Stimulated activated CD4-positive, alpha-beta T cell treated with anti-CD3 and anti-CD28 coated beads, Interleukin-15, amount 100 ng/mL, for 24 hours (primary cell): ENCODE measurements around the gene ENPEP.
"Not testable (repeated sequence)": the region's sequence is repeated elsewhere in the genome, so short reads cannot be mapped to it uniquely, and the experiment has no call there.

Source experiments
- DNase-seq: peaks from one replicate; pipeline ENCODE4 v3.0.0-alpha.2; 2020

Gene ENPEP

DNA sequence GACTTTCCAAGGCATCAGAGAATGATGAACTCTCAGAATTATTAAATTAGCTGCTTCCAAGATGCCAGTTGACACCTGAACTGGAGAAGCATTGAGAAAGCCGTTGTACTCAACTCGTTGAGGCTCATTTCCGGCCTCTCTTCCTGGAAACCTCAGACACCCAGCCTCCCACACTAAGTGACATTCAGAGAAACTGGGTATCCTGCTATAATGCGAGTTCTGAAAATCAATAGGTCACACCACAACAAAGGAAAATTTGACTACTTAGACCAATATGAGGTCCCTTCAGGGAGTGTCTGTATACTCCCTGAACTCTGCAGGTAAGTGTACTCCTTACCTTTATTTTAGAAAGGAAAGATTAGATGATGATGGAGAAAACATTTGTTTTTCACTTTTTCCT, 51.2 kb downstream of the ENPEP start:
- DNase-seq = peak; percentile 32

DNA sequence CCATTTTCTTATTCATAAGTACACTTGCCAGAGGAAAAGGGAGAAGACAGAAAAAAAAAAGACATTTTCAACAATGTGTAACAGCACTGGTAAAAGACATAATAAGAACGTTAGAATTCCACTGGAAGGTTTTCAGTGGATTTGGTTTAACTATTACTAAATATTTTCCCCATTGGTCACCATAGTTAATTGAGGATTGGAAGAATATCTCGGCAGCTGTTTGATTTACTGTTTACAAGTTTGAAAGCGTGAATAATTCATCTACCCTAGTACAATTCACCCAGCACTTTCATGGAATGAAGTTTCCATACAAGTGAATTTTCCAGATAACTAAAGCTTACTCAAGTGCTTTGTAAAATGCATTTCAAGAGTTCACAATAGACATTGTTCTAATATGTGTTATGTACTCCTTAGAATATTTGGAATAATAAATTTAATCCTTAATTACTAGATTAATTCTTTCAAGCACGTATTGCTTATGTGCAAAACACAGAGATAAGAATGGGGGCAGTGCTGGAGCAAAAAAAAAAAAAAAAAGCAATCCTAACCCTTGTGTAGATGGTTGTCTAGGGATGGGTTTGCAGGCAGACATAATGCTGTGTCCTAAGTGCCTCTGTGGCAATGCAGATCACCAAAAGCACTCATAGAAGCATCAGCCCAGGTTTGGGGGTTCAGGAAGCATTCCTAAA, 57.1 kb downstream of the ENPEP start:
- DNase-seq = no peak

DNA sequence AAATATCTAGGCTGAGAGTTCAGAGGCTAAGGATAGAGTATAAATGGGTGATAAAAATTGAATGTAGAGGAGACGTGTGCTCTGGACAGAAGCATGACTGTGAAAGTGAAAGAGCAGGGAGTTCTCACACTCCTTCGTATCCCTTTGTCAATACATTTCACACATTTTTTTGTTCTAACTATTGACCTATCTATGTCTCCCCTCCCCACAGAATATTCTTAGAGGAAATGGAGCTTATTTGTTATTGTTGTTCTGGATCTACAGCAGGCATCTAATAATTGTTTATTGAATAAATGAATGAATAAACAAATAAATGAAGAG, 57.6 kb downstream of the ENPEP start:
- no peak for DNase-seq

DNA sequence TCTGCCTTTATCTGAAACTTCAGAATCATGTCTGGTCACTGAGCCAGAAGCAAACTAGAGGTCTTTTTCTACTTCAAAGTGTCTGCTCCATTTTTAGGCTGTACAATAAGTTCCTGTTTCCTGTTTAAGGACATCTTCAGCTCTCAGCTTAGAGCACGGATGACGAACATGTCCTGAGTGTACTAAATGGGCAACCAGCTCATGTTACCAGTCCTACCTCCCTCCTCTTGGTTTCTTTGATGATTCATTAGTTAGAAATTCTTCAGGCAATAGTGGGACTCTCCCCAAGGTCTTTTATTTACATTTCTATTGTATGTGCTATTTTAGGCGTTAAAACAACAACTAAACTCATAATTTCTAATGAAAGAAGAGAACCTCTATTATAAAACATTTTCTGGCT, 58.0 kb downstream of the ENPEP start:
- DNase-seq = no peak

DNA sequence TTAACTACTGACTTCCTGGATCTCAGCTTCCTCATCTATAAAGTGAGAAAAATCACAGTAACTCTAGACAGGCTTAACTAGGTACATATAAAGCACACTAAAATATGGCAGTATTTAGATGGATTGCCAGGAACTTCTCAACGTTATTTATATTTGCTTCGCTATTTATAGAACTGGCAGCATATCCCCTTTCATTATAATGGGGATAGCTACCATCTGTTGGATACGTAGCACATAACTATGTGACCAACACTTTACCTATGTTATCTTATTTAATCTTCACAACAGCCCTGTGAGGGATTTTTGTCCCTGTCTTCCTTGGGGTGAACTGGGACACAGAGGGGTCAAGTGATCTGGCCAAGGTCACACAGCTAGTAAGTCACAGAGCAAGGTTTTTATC, 64.6 kb downstream of the ENPEP start:
- no peak for DNase-seq

DNA sequence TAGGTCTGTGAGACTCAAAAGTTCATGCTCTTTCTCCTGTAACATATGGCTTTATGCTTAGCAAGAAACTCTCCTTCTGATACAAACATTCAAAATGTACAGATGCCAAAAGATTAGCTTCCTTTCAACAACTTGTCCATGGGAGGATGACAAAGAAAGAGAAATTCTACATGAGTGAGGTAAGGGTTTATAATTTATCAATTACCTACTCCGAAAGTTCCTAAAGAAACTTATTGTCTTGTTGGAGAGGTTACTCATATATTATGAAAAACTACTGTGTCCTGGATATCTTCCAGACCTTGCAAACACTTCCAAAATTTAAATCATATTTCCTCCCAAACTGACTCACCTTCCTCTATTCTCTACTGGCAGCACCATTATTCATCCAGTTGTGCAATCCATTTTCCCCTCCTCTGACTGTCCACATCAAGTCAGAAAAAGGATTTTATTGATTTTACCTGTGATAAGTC, 65.1 kb downstream of the ENPEP start:
- DNase-seq = no peak

DNA sequence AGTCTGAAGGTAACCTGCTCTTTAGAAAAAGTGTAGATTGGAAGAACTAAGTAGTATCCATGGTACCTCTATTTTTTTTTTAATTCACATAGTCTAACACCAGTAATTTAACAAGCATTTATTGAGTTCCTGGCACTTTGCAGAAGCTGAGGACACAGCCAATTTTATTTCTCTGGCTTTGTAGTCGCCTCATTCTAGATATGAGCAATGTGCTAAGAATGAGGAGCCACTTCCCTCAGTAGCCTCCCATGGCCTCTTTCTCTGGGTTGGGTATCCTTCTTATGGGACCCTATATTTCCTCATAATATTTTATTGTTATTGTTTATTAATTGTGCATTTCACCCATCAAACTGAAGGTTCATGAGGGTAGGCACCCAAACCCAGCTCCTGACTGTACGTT, 67.6 kb downstream of the ENPEP start:
- DNase-seq = no peak

DNA sequence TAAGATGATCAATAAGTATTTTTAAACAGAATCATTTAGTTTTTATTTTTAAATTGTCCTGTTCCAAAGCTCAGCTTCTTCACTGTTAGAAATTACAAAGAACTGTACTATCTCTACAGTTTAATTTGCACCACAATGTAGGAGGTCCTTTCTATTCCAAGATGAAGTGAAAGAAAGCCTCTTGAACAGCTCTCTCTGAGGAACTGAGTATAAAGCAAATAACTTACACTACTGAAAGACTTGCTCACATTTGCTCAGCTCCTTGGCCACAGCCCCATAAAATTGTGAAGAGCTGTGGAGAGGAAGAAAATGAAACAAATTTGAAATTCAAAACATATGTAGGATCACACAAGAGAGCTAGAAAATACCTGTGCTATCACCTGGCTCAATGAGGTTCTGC, 68.6 kb downstream of the ENPEP start:
- no peak for DNase-seq

DNA sequence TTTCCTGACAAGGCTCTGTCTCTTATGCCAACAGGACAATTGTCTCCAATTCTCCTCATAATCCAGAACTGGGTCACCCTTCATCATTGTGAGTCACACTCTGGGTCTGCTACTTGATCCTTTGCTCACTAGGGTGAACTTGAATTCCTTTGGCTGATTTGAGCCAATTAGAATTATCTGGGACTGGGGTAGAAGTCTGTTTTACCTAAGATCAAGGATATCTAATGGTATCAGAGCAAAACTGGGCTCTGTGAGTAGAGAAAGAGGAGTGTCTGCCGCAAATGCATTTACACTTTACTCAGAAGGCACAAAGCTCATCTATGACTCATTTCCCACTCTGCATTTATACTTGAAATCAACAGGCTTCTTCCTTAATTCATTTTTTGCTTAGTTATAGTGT, 74.3 kb downstream of the ENPEP start:
- DNase-seq = no peak

DNA sequence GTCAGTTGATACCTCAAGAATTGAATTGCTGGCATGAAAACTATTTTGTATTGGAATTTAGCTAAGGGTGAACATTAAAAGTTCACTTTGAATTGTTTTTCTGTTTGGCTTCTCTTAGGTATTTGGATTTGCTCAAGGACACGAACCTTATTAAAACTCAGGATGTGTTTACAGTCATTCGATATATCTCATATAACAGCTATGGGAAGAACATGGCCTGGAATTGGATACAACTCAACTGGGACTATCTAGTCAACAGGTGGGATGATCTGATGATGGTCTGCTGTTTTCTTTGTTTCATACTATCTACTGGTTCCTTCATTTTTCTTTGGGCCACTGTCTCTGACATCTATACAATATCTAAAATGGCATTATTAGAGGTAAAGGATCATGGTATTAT, 77.2 kb downstream of the ENPEP start:
- no peak for DNase-seq

DNA sequence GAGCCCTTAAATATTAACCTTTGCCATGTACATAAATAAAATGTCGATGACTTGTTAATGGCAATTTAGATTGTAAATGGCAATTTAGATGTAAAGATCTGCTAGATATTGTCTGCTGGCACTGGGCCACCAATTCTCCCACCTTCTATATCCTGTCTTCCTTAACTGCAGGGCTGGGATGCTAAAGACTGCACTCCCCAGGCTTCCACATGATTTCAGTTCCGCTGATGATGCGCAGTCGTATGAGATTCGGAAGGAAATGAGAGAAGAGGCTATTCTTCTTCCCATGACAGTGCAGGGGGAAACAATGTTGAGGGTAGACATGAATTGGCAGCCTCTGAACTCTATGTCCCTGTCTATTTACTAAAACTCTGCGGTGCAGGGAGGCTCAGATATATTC, 91.3 kb downstream of the ENPEP start:
- DNase-seq = no peak

DNA sequence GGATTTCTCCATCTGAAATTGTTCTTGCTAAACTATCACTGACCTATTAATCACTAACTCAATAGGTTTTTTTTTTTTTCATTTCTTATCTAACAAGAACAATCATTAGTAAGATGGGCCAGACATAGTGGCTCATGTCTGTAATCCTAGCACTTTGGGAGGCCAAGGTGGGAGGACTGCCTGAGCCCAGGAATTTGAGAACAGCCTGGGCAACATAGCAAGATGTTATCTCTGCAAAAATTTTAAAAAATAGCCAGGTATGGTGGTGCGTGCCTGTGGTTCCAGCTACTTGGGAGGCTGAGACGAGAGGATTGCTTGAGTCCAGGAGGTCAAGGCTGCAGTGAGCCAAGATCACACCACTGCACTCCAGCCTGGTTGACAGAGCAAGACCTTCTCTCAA, 100.7 kb downstream of the ENPEP start:
- DNase-seq = not testable (repeated sequence)

DNA sequence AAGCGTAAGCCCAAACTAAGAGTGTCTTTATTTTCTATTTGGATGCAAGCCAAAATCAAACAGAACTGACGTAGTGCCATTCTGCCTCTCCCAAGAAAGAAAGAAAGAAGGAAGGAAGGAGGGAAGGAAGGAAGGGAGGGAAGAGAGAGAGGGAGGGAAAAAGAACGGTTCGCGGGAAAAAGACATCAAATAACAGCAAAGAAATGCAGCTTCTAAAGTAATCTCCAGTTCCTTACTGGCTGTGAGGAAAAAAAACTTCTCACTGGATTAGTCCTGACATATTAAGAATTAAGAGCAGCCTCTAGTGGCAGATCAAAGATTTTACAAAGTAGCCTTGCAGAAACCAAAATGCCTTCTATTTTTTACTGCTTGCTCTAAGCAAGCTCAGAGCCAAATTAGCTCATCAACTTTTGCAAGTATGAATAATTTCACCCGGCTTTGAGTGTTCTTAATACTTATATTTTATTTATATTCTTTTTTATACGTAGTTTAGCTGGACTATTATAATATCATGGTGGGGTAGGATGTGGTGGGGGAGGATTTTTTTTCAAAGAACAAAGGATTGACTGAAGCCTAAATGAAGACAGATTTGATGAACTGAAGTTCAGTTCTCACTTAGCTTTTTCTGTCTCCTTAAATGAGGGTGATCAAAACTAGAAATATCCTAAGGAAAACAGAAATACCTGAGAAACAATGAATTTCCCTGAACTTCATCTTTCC, 110.3 kb downstream of the ENPEP start:
- no peak for DNase-seq

DNA sequence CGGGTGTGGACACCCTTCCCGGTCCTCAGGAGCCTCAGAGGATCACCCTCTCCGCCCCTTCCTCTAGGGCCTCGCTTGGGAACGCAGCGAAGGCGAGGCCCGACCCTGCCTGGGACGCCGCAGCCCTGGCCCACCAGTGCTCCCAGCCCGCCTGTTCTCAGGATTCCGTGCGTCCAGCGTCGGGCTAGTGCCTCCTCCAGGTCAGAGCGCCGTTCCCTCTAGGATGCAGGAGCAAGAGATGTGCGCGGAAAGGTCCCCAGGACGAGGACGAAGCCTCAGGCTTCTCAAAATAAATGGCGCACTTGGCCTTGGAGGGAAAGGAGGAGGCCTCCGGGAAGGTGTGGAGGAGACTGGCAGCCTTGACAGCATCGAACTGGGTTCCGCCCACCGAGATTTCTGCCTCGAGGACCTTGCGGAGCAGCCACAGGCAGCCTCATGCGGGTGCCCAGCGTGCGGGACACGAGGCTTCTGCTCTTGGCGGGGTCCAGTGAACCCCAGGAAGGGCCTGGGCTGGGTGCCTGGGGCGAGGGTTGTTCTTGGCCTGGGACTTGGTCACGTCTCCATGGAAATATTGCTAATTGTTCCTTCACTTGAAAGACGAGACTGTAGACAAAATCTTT, 111.8 kb downstream of the ENPEP start:
- no peak for DNase-seq

DNA sequence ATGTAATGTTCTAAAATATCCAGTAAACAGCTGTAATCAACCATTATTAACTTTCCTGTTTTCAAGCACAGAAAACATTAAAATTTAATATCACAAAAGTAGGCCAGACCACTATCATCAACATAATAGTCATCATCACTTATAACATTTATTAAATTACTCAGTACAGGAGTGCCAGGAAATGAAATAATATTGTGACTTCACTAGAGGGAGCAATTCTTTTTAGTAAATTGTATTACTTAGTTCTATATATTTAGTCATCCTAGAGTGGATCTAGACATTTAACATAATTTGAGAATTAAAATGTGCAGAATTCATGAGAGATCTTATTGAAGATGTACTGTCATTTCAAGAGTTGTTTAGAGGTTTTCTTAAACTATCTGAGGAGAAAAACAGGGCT, 113.3 kb downstream of the ENPEP start:
- DNase-seq = no peak

DNA sequence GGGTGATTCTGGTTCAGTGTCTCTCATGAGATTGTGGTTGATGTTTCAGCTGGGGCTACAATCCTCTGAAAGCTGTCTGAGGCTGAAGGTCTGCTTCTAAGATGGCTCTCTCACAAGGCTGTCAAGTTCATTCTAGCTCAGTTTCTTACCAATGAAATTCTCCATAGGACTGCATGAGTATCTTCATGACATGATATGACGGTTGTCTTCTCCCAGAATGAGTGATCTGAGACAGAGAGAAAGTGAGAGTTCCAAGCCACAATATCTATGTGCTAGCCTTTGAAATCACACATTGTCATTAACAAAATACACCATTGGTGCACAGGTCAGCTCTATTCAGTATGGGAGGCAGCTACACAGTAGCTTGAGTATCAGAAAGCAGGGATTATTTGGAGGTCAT, 119.6 kb downstream of the ENPEP start:
- DNase-seq = no peak

DNA sequence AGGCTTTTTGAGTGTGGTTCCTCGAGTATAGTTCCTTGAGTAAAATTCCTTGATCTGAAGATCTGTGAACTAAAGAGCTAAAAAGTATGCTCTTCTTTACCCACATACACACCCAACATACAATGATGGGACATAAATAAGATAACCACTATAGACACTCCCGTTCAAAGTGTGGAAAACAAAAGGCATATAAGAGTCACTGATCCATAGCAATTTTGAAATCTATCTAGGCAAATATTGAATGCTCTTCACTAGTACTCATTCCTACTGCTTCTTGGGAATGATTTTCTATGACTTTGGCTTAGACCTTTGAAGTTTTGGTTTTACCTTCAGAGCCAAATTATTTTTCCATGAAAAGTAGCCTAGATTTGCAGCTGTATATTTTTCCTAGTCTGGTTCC, 120.5 kb downstream of the ENPEP start:
- DNase-seq = no peak

DNA sequence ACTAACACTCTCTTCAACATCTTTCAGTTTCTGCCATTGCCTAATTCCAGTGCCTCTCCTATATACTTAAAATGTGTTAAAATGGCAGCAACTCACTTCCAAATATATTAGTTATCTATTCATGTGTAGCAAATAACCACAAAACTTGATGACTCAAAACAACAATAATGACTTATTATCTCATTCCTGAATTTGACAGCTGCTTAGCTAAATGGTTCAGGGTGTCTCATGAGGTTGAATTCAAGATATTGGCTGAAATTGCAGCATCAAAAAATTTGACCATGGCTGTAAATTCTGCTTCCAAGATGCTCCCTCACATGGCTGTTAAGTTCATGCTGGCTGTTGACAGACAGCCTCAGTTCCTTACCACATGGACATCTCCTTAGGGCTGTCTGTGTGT, 121.6 kb downstream of the ENPEP start:
- no peak for DNase-seq

DNA sequence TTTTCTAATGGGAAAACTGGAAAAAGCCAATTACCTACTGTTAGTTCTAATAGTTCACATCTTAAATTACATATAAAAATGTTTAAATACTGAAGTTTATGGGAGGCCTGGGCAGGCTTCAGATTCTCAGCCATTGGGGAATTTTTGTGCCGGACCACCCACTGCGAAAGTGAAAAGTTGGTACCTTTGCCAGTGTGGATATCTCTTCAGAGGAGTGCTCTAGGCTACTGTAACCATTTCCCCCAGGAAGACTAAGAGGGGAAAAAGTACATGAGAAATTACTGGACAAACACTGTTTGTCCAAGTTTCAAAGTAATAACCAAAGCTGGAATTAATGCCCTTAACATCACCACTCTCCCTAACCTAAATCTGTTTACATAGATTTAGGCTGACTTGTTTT, 126.1 kb downstream of the ENPEP start:
- DNase-seq = no peak

DNA sequence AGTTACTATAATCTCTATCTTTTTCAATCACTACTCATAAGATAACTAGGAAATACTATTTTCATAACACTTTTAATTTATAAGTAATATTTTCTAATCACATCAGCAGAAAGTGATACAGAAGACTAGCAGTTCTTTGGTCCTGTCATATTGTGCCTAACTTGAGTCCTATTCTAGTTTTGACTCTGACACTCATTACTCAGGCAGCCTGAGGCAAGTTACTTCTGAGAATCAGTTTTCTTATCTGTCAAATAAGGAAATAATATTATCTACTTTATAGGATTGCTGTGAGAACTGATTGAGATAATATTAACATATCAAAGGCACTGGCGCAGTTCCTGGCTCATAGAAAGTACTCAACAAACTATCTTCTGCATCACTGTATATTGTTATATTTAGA, 129.1 kb downstream of the ENPEP start:
- DNase-seq = no peak

DNA sequence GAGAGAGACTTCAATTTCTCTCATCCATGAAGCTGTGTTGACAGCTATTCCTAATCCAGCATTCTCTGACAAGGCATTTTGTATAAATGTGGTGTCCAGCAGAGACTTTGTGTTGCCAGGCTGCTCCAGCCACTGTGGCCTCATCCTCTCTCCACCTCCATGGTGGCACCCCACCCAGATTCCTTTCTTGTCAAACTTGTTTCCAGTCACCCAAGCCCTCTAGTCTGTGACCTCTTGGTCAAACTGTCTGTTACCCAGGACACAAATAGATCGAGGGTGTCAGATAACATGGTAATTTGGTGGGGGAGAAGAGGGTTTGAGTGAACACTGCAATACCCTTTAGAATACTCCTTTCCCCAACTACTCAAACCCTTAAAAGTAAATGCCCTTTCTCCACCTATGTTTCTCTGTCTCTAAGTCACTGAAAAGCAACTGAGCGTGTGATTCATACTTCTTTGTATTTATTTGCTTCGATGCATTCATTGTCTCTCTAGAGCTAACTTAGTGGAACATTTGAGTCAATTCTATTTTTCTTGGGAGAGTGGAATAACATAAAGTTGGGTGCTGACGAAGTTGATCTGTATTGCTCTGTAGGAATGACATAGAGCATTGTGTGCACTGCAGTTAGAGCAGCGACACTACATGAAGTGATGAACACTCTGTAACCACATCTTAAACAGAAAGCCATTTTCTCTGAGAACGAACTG, 133.2 kb downstream of the ENPEP start:
- DNase-seq = no peak

DNA sequence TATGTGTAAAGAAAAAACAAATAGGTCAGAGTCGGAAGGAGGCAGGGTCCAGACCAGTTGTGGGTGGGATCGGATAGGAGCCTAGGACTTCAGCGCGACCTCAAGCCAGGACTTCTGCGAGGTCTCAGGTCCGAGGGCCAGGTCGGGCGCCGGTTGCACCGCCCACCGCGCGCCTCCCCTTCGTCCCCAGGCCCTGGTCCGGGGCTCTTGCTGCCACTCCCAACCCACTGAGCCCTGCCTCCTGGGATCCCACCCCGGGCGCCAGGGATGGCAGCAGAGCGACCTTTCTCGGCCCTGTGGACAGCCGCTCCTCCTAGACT, 134.6 kb downstream of the ENPEP start:
- DNase-seq = no peak

DNA sequence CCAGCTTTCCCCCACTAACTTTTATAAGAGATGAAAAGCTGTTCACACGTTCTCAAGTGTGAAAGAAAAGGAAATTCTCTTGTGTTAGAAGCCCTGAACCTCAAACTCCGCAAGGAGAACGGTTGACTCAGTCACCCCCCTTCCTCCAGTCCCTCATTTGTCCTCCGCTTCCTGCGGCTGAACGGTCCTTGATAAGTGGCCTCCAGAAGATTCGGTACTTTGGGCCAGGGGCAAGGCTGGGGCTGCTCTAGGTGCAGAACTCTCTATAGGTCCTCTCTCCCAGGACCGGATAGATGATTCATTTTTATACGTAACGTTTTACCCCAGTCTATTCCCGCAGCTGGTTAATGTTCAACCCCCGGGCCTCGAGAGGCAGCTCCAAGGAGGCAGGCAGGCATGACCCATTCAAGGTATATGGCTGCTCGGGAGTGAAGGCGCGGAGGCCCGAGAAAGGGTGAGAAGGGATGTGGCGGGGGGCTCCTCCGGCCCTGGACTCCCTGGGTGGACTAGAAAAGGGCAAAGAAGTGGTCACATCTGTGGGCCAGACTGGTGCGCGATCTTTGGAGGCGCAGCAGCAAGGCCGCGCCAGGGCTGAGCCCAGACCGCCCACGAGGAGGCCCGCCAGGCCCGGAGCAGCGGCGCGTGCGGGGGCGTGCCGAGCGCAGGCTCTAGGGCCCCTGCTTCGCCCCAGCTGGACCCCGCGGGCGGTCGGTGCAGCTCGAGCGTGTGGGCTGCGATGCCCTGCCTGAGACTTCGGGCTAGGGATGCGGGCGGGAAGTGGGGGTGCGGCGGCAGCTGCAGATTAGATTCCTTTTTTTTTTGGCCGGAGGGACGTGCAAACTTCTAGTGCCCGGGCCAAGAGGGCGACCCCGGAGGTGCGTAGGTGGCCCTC, 135.2 kb downstream of the ENPEP start:
- DNase-seq = no peak
